Measurements from ENCODE around the gene SMOC1.

The SMOC1 gene

GRCh38 chr14:69850086-69850735, 29.0 kb upstream of the SMOC1 start:
- H3K4me3 ChIP-seq (ENCODE audit: low read depth, low read length): no peak overlapping the region
- TF ChIP-seq MAX (IDR thresholded peaks at IDR 0.05; ENCODE audit: low read depth, low read length): no peak
- TF ChIP-seq MYC (IDR thresholded peaks at IDR 0.05; ENCODE audit: low read depth, low read length): no peak
- no peak for TF ChIP-seq CTCF (IDR thresholded peaks at IDR 0.05; ENCODE audit: low read depth, low read length)
- no peak for TF ChIP-seq POLR2A (IDR thresholded peaks at IDR 0.05; ENCODE audit: extremely low read depth, insufficient read length)
- DNase-seq (ENCODE audit: low read depth): no peak

- no peak overlapping the region for H3K4me3 ChIP-seq (ENCODE audit: low read depth, low read length)
- TF ChIP-seq CTCF (IDR thresholded peaks at IDR 0.05; ENCODE audit: low read depth, low read length) (no peak), MYC (IDR thresholded peaks at IDR 0.05; ENCODE audit: low read depth, low read length) (no peak), MAX (IDR thresholded peaks at IDR 0.05; ENCODE audit: low read depth, low read length) (no peak), POLR2A (IDR thresholded peaks at IDR 0.05; ENCODE audit: extremely low read depth, insufficient read length) (no peak)
- DNase-seq (ENCODE audit: low read depth): no peak
Measured at GRCh38 chr14:69850736-69851112, 28.5 kb upstream of the SMOC1 start.

- TF ChIP-seq MYC (IDR thresholded peaks at IDR 0.05; ENCODE audit: low read depth, low read length): no peak
- TF ChIP-seq MAX (IDR thresholded peaks at IDR 0.05; ENCODE audit: low read depth, low read length): no peak
- no peak for TF ChIP-seq POLR2A (IDR thresholded peaks at IDR 0.05; ENCODE audit: extremely low read depth, insufficient read length)
- TF ChIP-seq CTCF (IDR thresholded peaks at IDR 0.05; ENCODE audit: low read depth, low read length): no peak
Measured at GRCh38 chr14:69852531-69853321, 26.5 kb upstream of the SMOC1 start.

GRCh38 chr14:69853774-69854173, 25.4 kb upstream of the SMOC1 start:
- DNase-seq (ENCODE audit: low read depth): no peak

More at GRCh38 chr14:69852531-69853321, 26.5 kb upstream of the SMOC1 start:
- H3K4me3 ChIP-seq (ENCODE audit: low read depth, low read length): no peak overlapping the region
- DNase-seq (ENCODE audit: low read depth): no peak

GRCh38 chr14:69854598-69854997, 24.6 kb upstream of the SMOC1 start:
- no peak for DNase-seq (ENCODE audit: low read depth)
- H3K4me3 ChIP-seq (ENCODE audit: low read depth, low read length): no peak overlapping the region
- no peak for TF ChIP-seq MYC (IDR thresholded peaks at IDR 0.05; ENCODE audit: low read depth, low read length)
- TF ChIP-seq POLR2A (IDR thresholded peaks at IDR 0.05; ENCODE audit: extremely low read depth, insufficient read length): no peak
- no peak for TF ChIP-seq CTCF (IDR thresholded peaks at IDR 0.05; ENCODE audit: low read depth, low read length)
- TF ChIP-seq MAX (IDR thresholded peaks at IDR 0.05; ENCODE audit: low read depth, low read length): no peak

More at GRCh38 chr14:69853774-69854173, 25.4 kb upstream of the SMOC1 start:
- no peak overlapping the region for H3K4me3 ChIP-seq (ENCODE audit: low read depth, low read length)
- TF ChIP-seq MAX (IDR thresholded peaks at IDR 0.05; ENCODE audit: low read depth, low read length): no peak

GRCh38 chr14:69855180-69855832, 23.9 kb upstream of the SMOC1 start:
- H3K4me3 ChIP-seq (ENCODE audit: low read depth, low read length): no peak overlapping the region
- no peak for DNase-seq (ENCODE audit: low read depth)
- TF ChIP-seq MYC (IDR thresholded peaks at IDR 0.05; ENCODE audit: low read depth, low read length): no peak
- TF ChIP-seq MAX (IDR thresholded peaks at IDR 0.05; ENCODE audit: low read depth, low read length): no peak
- TF ChIP-seq POLR2A (IDR thresholded peaks at IDR 0.05; ENCODE audit: extremely low read depth, insufficient read length): no peak
- no peak for TF ChIP-seq CTCF (IDR thresholded peaks at IDR 0.05; ENCODE audit: low read depth, low read length)
